ENCODE results near the gene IL36G.

DNA sequence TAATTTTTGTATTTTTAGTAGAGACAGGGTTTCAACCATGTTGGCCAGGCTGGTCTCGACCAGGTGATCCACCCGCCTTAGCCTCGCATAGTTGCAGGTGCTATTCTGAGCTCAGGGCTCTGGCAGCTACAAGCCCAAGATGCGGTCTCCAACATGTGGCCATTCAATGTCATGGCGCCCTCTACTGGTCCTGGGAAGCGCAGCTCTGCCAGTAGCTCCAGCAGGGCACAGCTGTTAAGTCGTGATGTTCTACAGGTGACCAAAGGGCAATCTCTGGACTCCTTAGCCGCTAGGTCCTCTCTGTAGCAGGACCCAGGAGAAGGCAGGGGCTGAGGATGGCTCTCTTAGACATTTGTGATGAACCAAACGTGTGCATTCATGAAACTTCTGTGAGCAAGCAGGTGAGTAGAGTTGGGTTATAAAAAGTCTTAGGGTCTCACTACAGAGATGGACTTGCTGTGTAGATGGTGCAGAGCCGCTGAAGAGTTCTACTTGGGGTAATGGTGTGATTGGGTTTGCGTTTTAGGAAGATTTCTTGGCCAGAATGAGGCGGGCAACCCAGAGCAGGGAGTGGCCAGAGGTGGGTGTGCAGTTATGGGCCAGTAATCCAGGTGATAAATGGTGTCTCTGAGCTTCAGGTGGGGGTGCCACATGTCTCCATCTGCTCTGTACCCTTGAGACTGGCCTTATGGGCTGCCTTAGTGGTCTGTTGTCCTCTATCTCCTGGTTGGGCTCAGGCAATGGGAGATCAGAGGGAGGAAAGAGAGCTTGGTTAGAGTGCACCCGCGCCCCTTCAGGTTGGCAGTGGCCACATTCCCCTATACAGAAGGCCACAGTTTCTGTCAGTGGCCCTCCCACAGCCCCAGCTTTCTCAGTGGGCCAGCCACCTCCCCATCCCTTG is 35.8 kb upstream of the IL36G start:
- TF ChIP-seq, protein P1, sequence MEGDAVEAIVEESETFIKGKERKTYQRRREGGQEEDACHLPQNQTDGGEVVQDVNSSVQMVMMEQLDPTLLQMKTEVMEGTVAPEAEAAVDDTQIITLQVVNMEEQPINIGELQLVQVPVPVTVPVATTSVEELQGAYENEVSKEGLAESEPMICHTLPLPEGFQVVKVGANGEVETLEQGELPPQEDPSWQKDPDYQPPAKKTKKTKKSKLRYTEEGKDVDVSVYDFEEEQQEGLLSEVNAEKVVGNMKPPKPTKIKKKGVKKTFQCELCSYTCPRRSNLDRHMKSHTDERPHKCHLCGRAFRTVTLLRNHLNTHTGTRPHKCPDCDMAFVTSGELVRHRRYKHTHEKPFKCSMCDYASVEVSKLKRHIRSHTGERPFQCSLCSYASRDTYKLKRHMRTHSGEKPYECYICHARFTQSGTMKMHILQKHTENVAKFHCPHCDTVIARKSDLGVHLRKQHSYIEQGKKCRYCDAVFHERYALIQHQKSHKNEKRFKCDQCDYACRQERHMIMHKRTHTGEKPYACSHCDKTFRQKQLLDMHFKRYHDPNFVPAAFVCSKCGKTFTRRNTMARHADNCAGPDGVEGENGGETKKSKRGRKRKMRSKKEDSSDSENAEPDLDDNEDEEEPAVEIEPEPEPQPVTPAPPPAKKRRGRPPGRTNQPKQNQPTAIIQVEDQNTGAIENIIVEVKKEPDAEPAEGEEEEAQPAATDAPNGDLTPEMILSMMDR (IDR thresholded peaks at IDR 0.05 in 8 of 11, conservative IDR thresholded peaks at IDR 0.05 in 3 of 11): peak; percentile 26 to 85 (median 68)
- TF ChIP-seq POLR2A (IDR thresholded peaks at IDR 0.05): no peak

Measured in spleen (tissue), 7 donors.